PC-3 (cell line): ENCODE data around the gene WFDC1. TPM values are rescaled to one million over a fixed set of nuclear protein-coding genes. Genes with fewer than 3 reads are reported as not detected.

Experiments used
- ATAC-seq: fragments of 200-7000 bp; cut with Tn5 transposase; 2 replicates; pipeline ENCODE4 v1.9.1; 2020; ENCODE audit warnings: mild to moderate bottlenecking, moderate library complexity
- BruUV-seq: library from RNA; stranded (reverse); fragments of 400-500 nt; replicated peaks from 2 replicates; lab custom pipeline; 2021; lab: Mats Ljungman, UMichigan
- CTCF ChIA-PET: fragments of 300-600 bp; sonication (Branson Sonifier 250); formaldehyde crosslinking; loops from one replicate; lab custom pipeline; 2022; ENCODE audit warnings: antibody characterized with exemption; lab: Charles Lee
- POLR2A ChIA-PET: fragments of 300-600 bp; sonication (Branson Sonifier 250); formaldehyde crosslinking; loops from one replicate; lab custom pipeline; 2022; ENCODE audit warnings: antibody characterized with exemption; ENCODE audit not compliant: unreplicated experiment; lab: Charles Lee
- DNase-seq: peaks from one replicate; pipeline ENCODE4 v3.0.0-alpha.2; 2015
- H2AFZ ChIP-seq: fragments of 300-600 bp; sonication (generic); 2 replicates; pipeline ENCODE4 v1.6.0; 2016; ENCODE audit warnings: antibody characterized with exemption, low read length
- H3F3A ChIP-seq: fragments of 300-600 bp; sonication (generic); one replicate; pipeline ENCODE4 v1.6.0; 2017; ENCODE audit warnings: antibody characterized with exemption, low read length, control low read depth, mild to moderate bottlenecking; ENCODE audit not compliant: unreplicated experiment
- H3K27ac ChIP-seq: fragments of 300-600 bp; sonication (generic); 2 replicates; pipeline ENCODE4 v1.5.1; 2016; ENCODE audit warnings: mild to moderate bottlenecking, low read length
- H3K27me3 ChIP-seq: fragments of 300-600 bp; sonication (generic); 2 replicates; pipeline ENCODE4 v1.6.1; 2016; ENCODE audit warnings: low read length, mixed read lengths
- H3K36me3 ChIP-seq: fragments of 300-600 bp; sonication (generic); 2 replicates; pipeline ENCODE4 v1.6.1; 2016; ENCODE audit warnings: low read depth, mixed run types, low read length, mixed read lengths
- H3K4me1 ChIP-seq: fragments of 300-600 bp; sonication (generic); 2 replicates; pipeline ENCODE4 v1.5.1; 2016; ENCODE audit warnings: low read length; ENCODE audit not compliant: insufficient read depth
- H3K4me2 ChIP-seq: fragments of 300-600 bp; sonication (generic); 2 replicates; pipeline ENCODE4 v1.6.0; 2016; ENCODE audit warnings: low read length
- H3K4me3 ChIP-seq: fragments of 300-600 bp; sonication (generic); 2 replicates; pipeline ENCODE4 v1.5.1; 2016; ENCODE audit warnings: mild to moderate bottlenecking, low read length, mixed read lengths
- H3K79me2 ChIP-seq: fragments of 300-600 bp; sonication (generic); 2 replicates; pipeline ENCODE4 v1.6.1; 2017; ENCODE audit warnings: low read length, mixed read lengths
- H3K9ac ChIP-seq: fragments of 300-600 bp; sonication (generic); 2 replicates; pipeline ENCODE4 v1.6.0; 2016; ENCODE audit warnings: mild to moderate bottlenecking, low read length
- H3K9me2 ChIP-seq: fragments of 300-600 bp; sonication (generic); replicated peaks from 2 replicates; pipeline ENCODE4 v1.6.1; 2016; ENCODE audit warnings: mixed run types, low read length, mixed read lengths
- H3K9me3 ChIP-seq: fragments of 300-600 bp; sonication (generic); 2 replicates; pipeline ENCODE4 v1.6.1; 2016; ENCODE audit warnings: low read length, mixed read lengths
- H4K20me1 ChIP-seq: fragments of 300-600 bp; sonication (generic); 2 replicates; pipeline ENCODE4 v1.6.1; 2016; ENCODE audit warnings: low read length, mixed read lengths
- CTCF ChIP-seq: fragments of 300-600 bp; sonication (generic); conservative IDR thresholded peaks from 2 replicates; pipeline ENCODE4 v1.5.1; 2017; ENCODE audit warnings: antibody characterized with exemption, low read depth, mild to moderate bottlenecking, low read length
- EZH2 ChIP-seq: fragments of 300-600 bp; sonication (generic); IDR thresholded peaks from one replicate; pipeline ENCODE4 v1.6.1; 2017; ENCODE audit warnings: antibody characterized with exemption, mild to moderate bottlenecking, low read length; ENCODE audit not compliant: unreplicated experiment
- EZH2phosphoT487 ChIP-seq: fragments of 300-600 bp; sonication (generic); IDR thresholded peaks from 2 replicates; pipeline ENCODE4 v1.6.1; 2018; ENCODE audit warnings: mild to moderate bottlenecking, antibody characterized with exemption, low read length, borderline replicate concordance
- intact Hi-C: fragments of 100-400 bp; cut with micrococcal nuclease; formaldehyde crosslinking; loops from 2 replicates; pipeline ENCODE4 v1.9.0; 2023
- total RNA-seq: library from RNA; depleted of rRNA; stranded (reverse); fragments of >200 nt; gene quantifications from 2 replicates; pipeline ENCODE4 v1.2.3, GENCODE V29; 2014

The WFDC1 gene
- total RNA-seq, 1 experiment from 2014 or later: 0.15 TPM

- CTCF ChIA-PET: no interaction called here
Observed at GRCh38 chr16:84315422-84315821, 20.7 kb downstream of the WFDC1 start.

GRCh38 chr16:84318091-84318975 lies 23.7 kb downstream of the WFDC1 start:
- H2AFZ ChIP-seq: no peak overlapping the region
- H4K20me1 ChIP-seq: no peaks in the 10 kb centered on the region
- DNase-seq: no peak
- no peak overlapping the region for H3K9ac ChIP-seq
- no peaks in the 10 kb centered on the region for H3F3A ChIP-seq
- no peak for ATAC-seq
- intact Hi-C loops: no loop called here
- ChIA-PET POLR2A (no interaction called here), CTCF (no interaction called here)
- no peaks in the 10 kb centered on the region for H3K27me3 ChIP-seq
- no peaks in the 10 kb centered on the region for H3K9me2 ChIP-seq
- no peaks in the 10 kb centered on the region for H3K9me3 ChIP-seq
- H3K4me1 ChIP-seq: no peaks in the 10 kb centered on the region
- TF ChIP-seq CTCF: no peak
- TF ChIP-seq EZH2: no peak
- TF ChIP-seq EZH2phosphoT487: no peak
- H3K79me2 ChIP-seq: no peaks in the 10 kb centered on the region
- H3K36me3 ChIP-seq: no peaks in the 10 kb centered on the region
- H3K4me2 ChIP-seq: no peak overlapping the region
- no TSS peak for BruUV-seq
- H3K4me3 ChIP-seq: no peak overlapping the region
- no peak overlapping the region for H3K27ac ChIP-seq

More at GRCh38 chr16:84315422-84315821, 20.7 kb downstream of the WFDC1 start:
- H3K27ac ChIP-seq: no peak overlapping the region
- POLR2A ChIA-PET: no interaction called here
- no peaks in the 10 kb centered on the region for H3F3A ChIP-seq
- H3K79me2 ChIP-seq: no peaks in the 10 kb centered on the region
- DNase-seq (peak; percentile 41), ATAC-seq (no peak)
- no peaks in the 10 kb centered on the region for H3K4me1 ChIP-seq
- TF ChIP-seq EZH2phosphoT487 (no peak), EZH2 (no peak), CTCF (peak; percentile 31; the same call in 1 of the 2 replicates)
- H3K4me3 ChIP-seq: no peak overlapping the region
- no peak overlapping the region for H2AFZ ChIP-seq
- no peak overlapping the region for H3K9ac ChIP-seq
- H3K27me3 ChIP-seq: no peaks in the 10 kb centered on the region
- intact Hi-C loops: no loop called here
- H3K9me2 ChIP-seq: no peaks in the 10 kb centered on the region
- no peak overlapping the region for H3K4me2 ChIP-seq
- H4K20me1 ChIP-seq: no peaks in the 10 kb centered on the region
- BruUV-seq: no TSS peak
- no peaks in the 10 kb centered on the region for H3K36me3 ChIP-seq
- H3K9me3 ChIP-seq: no peaks in the 10 kb centered on the region

GRCh38 chr16:84319146-84319760 lies 24.6 kb downstream of the WFDC1 start:
- Histone ChIP-seq H3K4me2 (no peak overlapping the region), H3K27ac (no peak overlapping the region), H3K9me3 (no peaks in the 10 kb centered on the region), H3K27me3 (no peaks in the 10 kb centered on the region), H2AFZ (no peak overlapping the region), H3K36me3 (no peaks in the 10 kb centered on the region), H3K9me2 (no peaks in the 10 kb centered on the region), H3K4me1 (no peaks in the 10 kb centered on the region), H4K20me1 (no peaks in the 10 kb centered on the region), H3K79me2 (no peaks in the 10 kb centered on the region), H3F3A (no peaks in the 10 kb centered on the region), H3K9ac (no peak overlapping the region), H3K4me3 (no peak overlapping the region)
- POLR2A ChIA-PET: no interaction called here
- CTCF ChIA-PET: no interaction called here
- intact Hi-C loops: no loop called here
- no TSS peak for BruUV-seq
- TF ChIP-seq EZH2phosphoT487 (no peak), EZH2 (no peak), CTCF (no peak)
- DNase-seq: no peak
- ATAC-seq: no peak
